GM21825 (cell line): ENCODE measurements around the gene SPINK6.
A peak's percentile ranks its signal among the peaks of the same experiment; 100 is the strongest.

Experiments used
- ATAC-seq: cut with Tn5 transposase; IDR thresholded peaks from one replicate; pipeline ENCODE4 v1.9.1; 2021; ENCODE audit warnings: mild to moderate bottlenecking, moderate library complexity; ENCODE audit not compliant: unreplicated experiment

SPINK6 gene

GRCh38 chr5:148202531-148203203, at the start of gene SPINK6:
Gene SPINK6 (plus strand): TSS chr5:148203042. CDS start chr5:148203097, 55 bp downstream.
- ATAC-seq, result no peak

GRCh38 chr5:148156609-148157008, 46.2 kb upstream of the SPINK6 start:
- ATAC-seq, result no peak

GRCh38 chr5:148162038-148162437, 40.8 kb upstream of the SPINK6 start:
- no peak for ATAC-seq

- ATAC-seq, result no peak
Observed at GRCh38 chr5:148163345-148163744, 39.5 kb upstream of the SPINK6 start.

- no peak for ATAC-seq
Observed at GRCh38 chr5:148166550-148167283, 36.1 kb upstream of the SPINK6 start.

GRCh38 chr5:148168246-148168645, 34.6 kb upstream of the SPINK6 start, which contains the start of gene SPINK14:
Gene SPINK14 (plus strand): TSS chr5:148168546. CDS start chr5:148169733, 1,187 bp downstream.
- ATAC-seq, result no peak

GRCh38 chr5:148172377-148172776, 30.5 kb upstream of the SPINK6 start:
- ATAC-seq, result no peak

GRCh38 chr5:148176480-148176879, 26.4 kb upstream of the SPINK6 start:
- no peak for ATAC-seq

GRCh38 chr5:148177207-148177606, 25.6 kb upstream of the SPINK6 start:
- ATAC-seq, result no peak

GRCh38 chr5:148179234-148179824, 23.5 kb upstream of the SPINK6 start:
- ATAC-seq, result no peak

- peak; percentile 60 for ATAC-seq
Observed at GRCh38 chr5:148186248-148187003, 16.4 kb upstream of the SPINK6 start.

GRCh38 chr5:148191010-148191409, 11.8 kb upstream of the SPINK6 start:
- ATAC-seq, result no peak

GRCh38 chr5:148193202-148193601, 9.6 kb upstream of the SPINK6 start:
- ATAC-seq, result no peak

- no peak for ATAC-seq
Observed at GRCh38 chr5:148201151-148201550, 1.7 kb upstream of the SPINK6 start.

GRCh38 chr5:148205044-148205806, 2.4 kb downstream of the SPINK6 start:
- no peak for ATAC-seq

GRCh38 chr5:148205865-148206264, 3.0 kb downstream of the SPINK6 start:
- ATAC-seq, result no peak

GRCh38 chr5:148206620-148207019, 3.8 kb downstream of the SPINK6 start:
- no peak for ATAC-seq

GRCh38 chr5:148208226-148208625, 5.4 kb downstream of the SPINK6 start:
- no peak for ATAC-seq

GRCh38 chr5:148209151-148209770, 6.4 kb downstream of the SPINK6 start:
- ATAC-seq, result no peak

- no peak for ATAC-seq
Observed at GRCh38 chr5:148214665-148215185, 11.9 kb downstream of the SPINK6 start.
